HepG2 (cell line): ENCODE measurements around the gene CPAMD8. TPM values are rescaled to one million over a fixed set of nuclear protein-coding genes. Genes with fewer than 3 reads are reported as not detected.

Source experiments
- JUND ChIP-seq: sonication (generic); formaldehyde crosslinking; IDR thresholded peaks from 2 replicates; pipeline ENCODE4 v1.8.0; 2022; ENCODE audit warnings: mild to moderate bottlenecking, missing genetic modification reagents
- MED8 ChIP-seq: sonication (generic); formaldehyde crosslinking; IDR thresholded peaks from 2 replicates; pipeline ENCODE4 v1.8.1; 2023; ENCODE audit warnings: mild to moderate bottlenecking, missing genetic modification reagents; ENCODE audit not compliant: insufficient replicate concordance
- NCOA1 ChIP-seq: sonication (generic); formaldehyde crosslinking; IDR thresholded peaks from 2 replicates; pipeline ENCODE4 v1.9.0; 2021; ENCODE audit warnings: missing genetic modification reagents
- PHF21A ChIP-seq: sonication (generic); formaldehyde crosslinking; IDR thresholded peaks from 2 replicates; pipeline ENCODE4 v1.5.0; 2020; ENCODE audit warnings: mild to moderate bottlenecking, missing genetic modification reagents
- RAD21 ChIP-seq: fragments of 450-650 bp; formaldehyde crosslinking; IDR thresholded peaks from 2 replicates; pipeline ENCODE4 v1.5.0; 2020; ENCODE audit warnings: mild to moderate bottlenecking
- TCF7 ChIP-seq: sonication (generic); IDR thresholded peaks from 2 replicates; pipeline ENCODE4 v1.6.1; 2016; ENCODE audit warnings: antibody characterized with exemption, low read depth
- ZBTB25 ChIP-seq: IDR thresholded peaks from 2 replicates; pipeline ENCODE4 v1.6.1; 2018; ENCODE audit warnings: missing genetic modification reagents
- ZFP91 ChIP-seq: sonication (generic); formaldehyde crosslinking; IDR thresholded peaks from 2 replicates; pipeline ENCODE4 v1.9.0; 2022; ENCODE audit warnings: missing genetic modification reagents, mild to moderate bottlenecking, borderline replicate concordance
- ZKSCAN8 ChIP-seq: IDR thresholded peaks from 2 replicates; pipeline ENCODE4 v1.6.1; 2016; ENCODE audit warnings: borderline replicate concordance, missing genetic modification reagents, missing compliant biosample characterization
- ZNF292 ChIP-seq: sonication (generic); formaldehyde crosslinking; IDR thresholded peaks from 2 replicates; pipeline ENCODE4 v1.8.1; 2022; ENCODE audit warnings: mild to moderate bottlenecking, low read depth, missing genetic modification reagents, borderline replicate concordance
- ZNF326 ChIP-seq: sonication (generic); formaldehyde crosslinking; IDR thresholded peaks from 2 replicates; pipeline ENCODE4 v1.4.0; 2020; ENCODE audit warnings: missing genetic modification reagents, borderline replicate concordance
- ZNF367 ChIP-seq: sonication (generic); formaldehyde crosslinking; IDR thresholded peaks from 2 replicates; pipeline ENCODE4 v1.4.0; 2020; ENCODE audit warnings: missing genetic modification reagents, borderline replicate concordance
- ZNF674 ChIP-seq: sonication (generic); formaldehyde crosslinking; IDR thresholded peaks from 2 replicates; pipeline ENCODE4 v1.5.0; 2020; ENCODE audit warnings: low read depth, mild to moderate bottlenecking, missing genetic modification reagents
- ZNF687 ChIP-seq: sonication (generic); formaldehyde crosslinking; IDR thresholded peaks from 2 replicates; pipeline ENCODE4 v1.5.1; 2020; ENCODE audit warnings: mild to moderate bottlenecking, missing genetic modification reagents, moderate library complexity
- ZSCAN30 ChIP-seq: sonication (generic); formaldehyde crosslinking; IDR thresholded peaks from 2 replicates; pipeline ENCODE4 v1.5.0; 2020; ENCODE audit warnings: mild to moderate bottlenecking, missing genetic modification reagents
- polyA plus RNA-seq, 8 experiments: library from polyadenylated mRNA; depleted of rRNA in 3 of 8; stranded (reverse) in 7 of 8; unstranded in 1 of 8; fragments of >200 nt; fragmentation: Illumina TruSeq in 4 of 8; extraction: Trizol in 4 of 8; gene quantifications; 2 replicates each; pipeline versions ENCODE4 v1.2.1 to v1.2.3, GENCODE V29; 2011 to 2016; ENCODE audit warnings: low read depth in 4 of 8, missing spikeins in 1 of 8, mixed read lengths in 1 of 8; ENCODE audit not compliant: insufficient read depth in 1 of 8
- total RNA-seq, 5 experiments: library from RNA; depleted of rRNA; stranded (reverse); fragments of >200 nt; fragmentation: Illumina TruSeq; extraction: Trizol; gene quantifications; 2 replicates each; pipeline ENCODE4 v1.2.3, GENCODE V29; 2016; ENCODE audit warnings: low read depth in 1 of 5
- TF ChIP-seq, protein P1 (sequence below): sonication (generic); formaldehyde crosslinking; IDR thresholded peaks from 2 replicates; pipeline ENCODE4 v1.4.0; 2020; ENCODE audit warnings: mild to moderate bottlenecking, missing genetic modification reagents
- TF ChIP-seq, protein P2 (sequence below): IDR thresholded peaks from 2 replicates; pipeline ENCODE4 v1.6.1; 2016; ENCODE audit warnings: mild to moderate bottlenecking
- TF ChIP-seq, protein P3 (sequence below): sonication (generic); formaldehyde crosslinking; conservative IDR thresholded peaks from 2 replicates; pipeline ENCODE4 v1.8.1; 2023; ENCODE audit warnings: missing genetic modification reagents

The CPAMD8 gene
- total and polyA plus RNA-seq, 2 of the 13 experiments (the other 11 are each of a cell fraction or from before 2014, with no cell fraction given): 0.29 to 0.34 TPM

DNA sequence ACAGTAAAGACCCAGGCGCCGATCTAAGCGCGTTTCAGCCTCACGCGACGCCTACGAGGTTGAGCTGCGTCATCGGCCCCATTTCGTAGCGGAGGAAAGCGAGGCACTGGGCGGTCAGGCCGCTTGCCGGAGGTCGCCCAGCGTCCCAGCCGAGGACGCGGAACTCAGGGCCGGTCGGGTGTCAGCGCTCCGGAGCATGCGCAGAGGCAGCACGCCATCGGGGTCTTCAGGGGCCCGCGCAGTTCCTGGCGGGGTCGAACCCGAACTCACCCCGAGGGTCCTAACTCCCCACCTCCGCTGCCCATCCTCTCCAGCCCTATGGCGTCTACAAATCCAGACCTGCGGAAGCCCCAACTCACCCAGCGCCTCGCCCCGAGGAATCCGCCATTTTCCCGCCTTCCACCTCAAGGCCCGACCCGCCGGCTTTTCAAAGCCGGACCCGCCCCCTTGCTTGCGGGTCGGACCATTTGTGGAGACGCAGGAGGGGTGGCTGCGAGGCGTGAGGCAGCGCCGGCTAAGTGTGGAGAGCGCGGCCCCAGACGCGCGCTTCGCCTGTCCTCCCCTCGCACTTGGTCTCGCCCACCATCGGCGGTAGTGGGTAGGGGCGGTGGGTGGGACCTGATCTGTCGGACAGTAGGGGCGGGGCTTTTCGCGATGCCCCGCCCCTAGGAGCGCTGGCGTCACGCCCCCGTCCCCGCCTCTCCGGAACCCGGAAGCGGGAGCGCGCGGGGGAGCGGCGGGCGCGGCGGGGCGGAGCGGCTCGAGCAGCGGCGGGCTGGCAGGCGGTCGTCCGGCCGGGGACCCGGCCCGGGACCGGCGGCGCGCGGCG lies 48.6 kb upstream of the CPAMD8 start, which contains the start of the genes HAUS8 and MYO9B (continued):
- TF ChIP-seq ZNF687 (CRISPR knock-in tag) (peak; percentile 82), PHF21A (peak; percentile 62; the same call in 1 of the 2 replicates), RAD21 (peak; percentile 21; the same call in 1 of the 2 replicates), ZKSCAN8 (CRISPR knock-in tag) (no peak), ZNF326 (CRISPR knock-in tag) (no peak), ZBTB25 (CRISPR knock-in tag) (no peak), ZNF367 (CRISPR knock-in tag) (no peak), ZNF674 (CRISPR knock-in tag) (no peak), ZFP91 (CRISPR knock-in tag) (peak; percentile 74; the same call in 1 of the 2 replicates), MED8 (peak; percentile 58), JUND (CRISPR knock-in tag) (no peak), TCF7 (peak; percentile 80), NCOA1 (CRISPR knock-in tag) (no peak), ZSCAN30 (CRISPR knock-in tag) (no peak), ZNF292 (CRISPR knock-in tag) (no peak)
- TF ChIP-seq, protein P1, sequence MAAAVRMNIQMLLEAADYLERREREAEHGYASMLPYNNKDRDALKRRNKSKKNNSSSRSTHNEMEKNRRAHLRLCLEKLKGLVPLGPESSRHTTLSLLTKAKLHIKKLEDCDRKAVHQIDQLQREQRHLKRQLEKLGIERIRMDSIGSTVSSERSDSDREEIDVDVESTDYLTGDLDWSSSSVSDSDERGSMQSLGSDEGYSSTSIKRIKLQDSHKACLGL: peak; percentile 67; the same call in 1 of the 2 replicates
- TF ChIP-seq, protein P2, sequence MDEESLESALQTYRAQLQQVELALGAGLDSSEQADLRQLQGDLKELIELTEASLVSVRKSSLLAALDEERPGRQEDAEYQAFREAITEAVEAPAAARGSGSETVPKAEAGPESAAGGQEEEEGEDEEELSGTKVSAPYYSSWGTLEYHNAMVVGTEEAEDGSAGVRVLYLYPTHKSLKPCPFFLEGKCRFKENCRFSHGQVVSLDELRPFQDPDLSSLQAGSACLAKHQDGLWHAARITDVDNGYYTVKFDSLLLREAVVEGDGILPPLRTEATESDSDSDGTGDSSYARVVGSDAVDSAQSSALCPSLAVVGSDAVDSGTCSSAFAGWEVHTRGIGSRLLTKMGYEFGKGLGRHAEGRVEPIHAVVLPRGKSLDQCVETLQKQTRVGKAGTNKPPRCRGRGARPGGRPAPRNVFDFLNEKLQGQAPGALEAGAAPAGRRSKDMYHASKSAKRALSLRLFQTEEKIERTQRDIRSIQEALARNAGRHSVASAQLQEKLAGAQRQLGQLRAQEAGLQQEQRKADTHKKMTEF (CRISPR knock-in tag): peak; percentile 93
- TF ChIP-seq, protein P3, sequence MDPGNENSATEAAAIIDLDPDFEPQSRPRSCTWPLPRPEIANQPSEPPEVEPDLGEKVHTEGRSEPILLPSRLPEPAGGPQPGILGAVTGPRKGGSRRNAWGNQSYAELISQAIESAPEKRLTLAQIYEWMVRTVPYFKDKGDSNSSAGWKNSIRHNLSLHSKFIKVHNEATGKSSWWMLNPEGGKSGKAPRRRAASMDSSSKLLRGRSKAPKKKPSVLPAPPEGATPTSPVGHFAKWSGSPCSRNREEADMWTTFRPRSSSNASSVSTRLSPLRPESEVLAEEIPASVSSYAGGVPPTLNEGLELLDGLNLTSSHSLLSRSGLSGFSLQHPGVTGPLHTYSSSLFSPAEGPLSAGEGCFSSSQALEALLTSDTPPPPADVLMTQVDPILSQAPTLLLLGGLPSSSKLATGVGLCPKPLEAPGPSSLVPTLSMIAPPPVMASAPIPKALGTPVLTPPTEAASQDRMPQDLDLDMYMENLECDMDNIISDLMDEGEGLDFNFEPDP: no peak
